GM12875 (cell line): Measurements from ENCODE around the gene ZMYND11.
"Not testable (repeated sequence)": the region's sequence is repeated elsewhere in the genome, so short reads cannot be mapped to it uniquely, and the experiment has no call there.

Experiments used
- H3K4me3 ChIP-seq: one replicate; pipeline ENCODE4 v1.5.1; 2011; ENCODE audit warnings: low read depth, low read length, control low read depth
- TF ChIP-seq, protein P1 (sequence below): IDR thresholded peaks from 2 replicates; pipeline ENCODE4 v1.5.1; 2011; ENCODE audit warnings: low read depth, mild to moderate bottlenecking, control low read depth, inconsistent platforms, low read length, moderate library complexity, borderline replicate concordance; ENCODE audit not compliant: insufficient read depth

ZMYND11 gene

DNA sequence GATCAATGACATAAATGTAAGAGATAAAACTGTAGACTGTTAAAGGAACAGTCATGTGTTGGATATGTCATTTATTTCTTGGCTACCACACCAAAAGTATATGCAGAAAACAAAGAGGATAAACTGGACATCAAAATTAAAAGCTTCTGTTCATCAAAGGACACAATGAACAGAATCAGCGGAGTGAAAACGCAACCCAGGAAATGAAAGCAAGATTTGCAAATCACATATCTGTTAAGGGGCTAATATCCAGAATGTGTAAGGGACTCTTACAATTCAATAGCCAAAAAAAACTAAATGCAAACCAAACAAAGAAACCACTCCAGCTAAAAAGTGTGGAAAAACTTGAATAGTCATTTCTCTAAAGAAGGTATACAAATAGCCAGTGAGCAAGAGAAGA is 164.3 kb downstream of the ZMYND11 start:
- H3K4me3 ChIP-seq, result no peak overlapping the region
- TF ChIP-seq, protein P1, sequence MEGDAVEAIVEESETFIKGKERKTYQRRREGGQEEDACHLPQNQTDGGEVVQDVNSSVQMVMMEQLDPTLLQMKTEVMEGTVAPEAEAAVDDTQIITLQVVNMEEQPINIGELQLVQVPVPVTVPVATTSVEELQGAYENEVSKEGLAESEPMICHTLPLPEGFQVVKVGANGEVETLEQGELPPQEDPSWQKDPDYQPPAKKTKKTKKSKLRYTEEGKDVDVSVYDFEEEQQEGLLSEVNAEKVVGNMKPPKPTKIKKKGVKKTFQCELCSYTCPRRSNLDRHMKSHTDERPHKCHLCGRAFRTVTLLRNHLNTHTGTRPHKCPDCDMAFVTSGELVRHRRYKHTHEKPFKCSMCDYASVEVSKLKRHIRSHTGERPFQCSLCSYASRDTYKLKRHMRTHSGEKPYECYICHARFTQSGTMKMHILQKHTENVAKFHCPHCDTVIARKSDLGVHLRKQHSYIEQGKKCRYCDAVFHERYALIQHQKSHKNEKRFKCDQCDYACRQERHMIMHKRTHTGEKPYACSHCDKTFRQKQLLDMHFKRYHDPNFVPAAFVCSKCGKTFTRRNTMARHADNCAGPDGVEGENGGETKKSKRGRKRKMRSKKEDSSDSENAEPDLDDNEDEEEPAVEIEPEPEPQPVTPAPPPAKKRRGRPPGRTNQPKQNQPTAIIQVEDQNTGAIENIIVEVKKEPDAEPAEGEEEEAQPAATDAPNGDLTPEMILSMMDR, result no peak

DNA sequence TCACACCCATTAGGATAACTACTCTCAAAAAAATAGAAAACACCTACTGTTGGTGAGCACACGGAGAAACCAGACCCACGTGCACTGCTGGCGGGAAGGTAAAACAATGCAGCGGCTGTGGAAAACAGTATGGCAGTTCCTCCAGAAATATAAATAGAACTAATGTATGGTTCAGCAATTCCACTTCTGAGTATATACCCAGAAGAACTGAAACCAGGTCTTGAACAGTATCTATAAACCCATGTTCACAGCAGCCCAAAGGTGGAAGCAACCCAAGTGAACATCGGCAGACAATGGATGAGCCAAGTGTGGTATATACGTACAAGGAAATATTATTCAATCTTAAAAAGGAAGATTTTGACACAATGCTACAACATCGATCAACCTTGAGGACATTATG is 164.7 kb downstream of the ZMYND11 start:
- H3K4me3 ChIP-seq, result no peak overlapping the region
- TF ChIP-seq, protein P1, result no peak

DNA sequence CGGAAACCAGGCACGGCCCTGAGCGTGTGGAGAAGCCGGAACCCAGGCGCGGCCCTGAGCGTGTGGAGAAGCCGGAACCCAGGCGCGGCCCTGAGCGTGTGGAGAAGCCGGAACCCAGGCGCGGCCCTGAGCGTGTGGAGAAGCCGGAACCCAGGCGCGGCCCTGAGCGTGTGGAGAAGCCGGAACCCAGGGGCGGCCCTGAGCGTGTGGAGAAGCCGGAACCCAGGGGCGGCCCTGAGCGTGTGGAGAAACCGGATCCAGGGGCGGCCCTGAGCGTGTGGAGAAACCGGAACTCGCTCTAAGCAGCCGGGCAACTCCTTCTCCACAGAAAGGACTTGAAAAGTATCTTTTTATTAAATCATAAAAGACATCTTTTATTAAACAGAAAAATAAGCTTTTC is 165.3 kb downstream of the ZMYND11 start:
- H3K4me3 ChIP-seq, result not testable (repeated sequence)

DNA sequence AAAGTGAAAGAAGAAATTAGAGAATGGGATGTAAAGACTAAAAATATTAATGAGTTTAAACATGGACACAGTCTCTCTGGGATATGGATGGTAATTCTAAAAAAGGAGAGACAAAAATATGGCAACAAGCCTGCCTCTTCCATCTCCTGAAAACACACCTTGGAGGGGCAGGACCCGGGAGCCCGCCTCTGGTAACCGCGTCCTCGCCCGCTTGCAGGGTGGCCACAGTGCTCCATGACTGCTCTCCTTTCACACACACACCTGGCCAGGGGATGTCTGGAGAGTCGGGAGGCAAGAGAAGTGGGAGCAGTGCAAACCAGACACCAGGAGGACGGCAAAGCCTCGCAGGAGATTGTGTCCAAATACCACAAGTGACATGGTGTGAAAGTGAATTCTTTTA is 166.3 kb downstream of the ZMYND11 start:
- no peak overlapping the region for H3K4me3 ChIP-seq
- TF ChIP-seq, protein P1, result no peak
